Measurements from ENCODE around the gene NINJ1.

DNA sequence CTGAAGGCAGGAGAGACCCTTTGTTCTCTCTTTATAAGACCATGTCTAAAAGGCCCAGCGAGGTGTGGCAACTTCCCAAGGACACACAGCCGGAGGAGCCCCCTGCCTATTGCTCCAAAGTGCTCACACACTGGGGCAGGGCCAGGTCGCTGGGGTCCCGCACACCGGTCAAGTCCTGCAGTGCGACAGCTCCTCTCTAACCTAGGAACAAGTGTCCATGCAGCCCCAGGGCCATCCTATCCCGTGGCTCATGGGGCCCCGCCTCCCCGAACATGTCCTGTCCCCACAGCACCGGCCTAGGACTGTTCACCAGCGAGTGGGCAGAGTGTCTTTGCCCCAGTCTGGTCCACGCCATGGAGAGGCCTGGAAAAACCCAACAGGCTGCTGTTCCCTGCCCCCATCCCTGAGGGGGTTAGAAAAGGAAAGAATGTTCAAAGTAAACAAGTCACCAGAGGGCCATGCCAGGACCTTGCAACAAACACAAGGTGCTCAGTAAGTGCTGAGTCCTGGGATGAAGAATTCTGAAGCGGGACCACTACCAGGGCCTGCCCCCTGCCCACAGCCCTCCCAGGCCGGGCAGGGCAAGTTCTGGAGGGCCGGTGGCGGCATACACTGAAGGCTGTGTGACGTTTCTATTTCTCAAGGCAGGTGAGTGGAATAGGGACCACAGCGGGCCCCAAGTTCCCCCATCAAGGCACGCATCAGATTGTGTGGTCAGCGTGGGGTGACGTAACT lies 938 bp downstream of the NINJ1 start:
- TF ChIP-seq POLR2AphosphoS5 (IDR thresholded peaks at IDR 0.05; ENCODE audit: low read depth, low read length) (no peak), POLR2A (IDR thresholded peaks at IDR 0.05; ENCODE audit: low read depth, low read length) (no peak)

Measured in GM12892 (cell line).